Heart left ventricle (tissue), 13 donors: ENCODE measurements around the gene RRBP1.

Source experiments
- POLR2A ChIP-seq, 2 donors: fragments of 450-650 bp; IDR thresholded peaks; one replicate each; pipeline ENCODE4 v1.6.1; 2017; ENCODE audit warnings: antibody characterized with exemption in 2 of 2, mild to moderate bottlenecking in 2 of 2, moderate library complexity in 2 of 2
- TF ChIP-seq, protein P1 (sequence below), 12 donors: fragments of 200-600 bp; sonication (generic) in 4 of 12; IDR thresholded peaks; one replicate each; pipeline versions ENCODE4 v1.5.0 to v1.8.0; 2018 to 2022; ENCODE audit warnings: antibody characterized with exemption in 12 of 12, mild to moderate bottlenecking in 5 of 12
- donor health status: ischemic (EF 13 %, LVEDD 7.1; RV severe dilation, severe dysfunction).
- donor health status: DM: no; HTN: yes; CAD: no.
- donor health status: DM: no; HTN: no; CAD: no.
- donor health status: ischemic (EF 25% LVEDD 6.9; RV normal size, moderate dysfunction).
- donor health status: ischemic (EF 25% LVEDD 5.7; RV mildly dilated, moderate dysfunction).
- donor health status: ischemic (EF 35%, LVEDD 5.7; RV mildly dilated, moderate dysfunction).
- donor health status: nonischemic (EF 11% LVEDD 7.7; RV severe dilation, severe dysfunction).
- donor health status: DM: yes; HTN: yes; CAD: no.
- donor health status: PGD.
- donor health status: ischemic (EF 29% LVEDD 5.4; RV normal size, mild dysfunction).
- donor health status: nonischemic (EF 23%, LVEDD 6.1; RV moderate dilation, normal function).

- no peak for TF ChIP-seq POLR2A (IDR thresholded peaks at IDR 0.05)
- TF ChIP-seq, protein P1, sequence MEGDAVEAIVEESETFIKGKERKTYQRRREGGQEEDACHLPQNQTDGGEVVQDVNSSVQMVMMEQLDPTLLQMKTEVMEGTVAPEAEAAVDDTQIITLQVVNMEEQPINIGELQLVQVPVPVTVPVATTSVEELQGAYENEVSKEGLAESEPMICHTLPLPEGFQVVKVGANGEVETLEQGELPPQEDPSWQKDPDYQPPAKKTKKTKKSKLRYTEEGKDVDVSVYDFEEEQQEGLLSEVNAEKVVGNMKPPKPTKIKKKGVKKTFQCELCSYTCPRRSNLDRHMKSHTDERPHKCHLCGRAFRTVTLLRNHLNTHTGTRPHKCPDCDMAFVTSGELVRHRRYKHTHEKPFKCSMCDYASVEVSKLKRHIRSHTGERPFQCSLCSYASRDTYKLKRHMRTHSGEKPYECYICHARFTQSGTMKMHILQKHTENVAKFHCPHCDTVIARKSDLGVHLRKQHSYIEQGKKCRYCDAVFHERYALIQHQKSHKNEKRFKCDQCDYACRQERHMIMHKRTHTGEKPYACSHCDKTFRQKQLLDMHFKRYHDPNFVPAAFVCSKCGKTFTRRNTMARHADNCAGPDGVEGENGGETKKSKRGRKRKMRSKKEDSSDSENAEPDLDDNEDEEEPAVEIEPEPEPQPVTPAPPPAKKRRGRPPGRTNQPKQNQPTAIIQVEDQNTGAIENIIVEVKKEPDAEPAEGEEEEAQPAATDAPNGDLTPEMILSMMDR (IDR thresholded peaks at IDR 0.05), result no peak
Observed at GRCh38 chr20:17628101-17628841, 53.8 kb downstream of the RRBP1 start.
